Stimulated activated CD4-positive, alpha-beta T cell treated with anti-CD3 and anti-CD28 coated beads, Interleukin-1b, Interleukin-23, amount 100 ng/mL, for 4 hours (primary cell): ENCODE data around the gene RASAL2.

Experiments
- DNase-seq, 2 donors: peaks; one replicate each; pipeline ENCODE4 v3.0.0-alpha.2; 2020; ENCODE audit warnings: low read depth in 2 of 2

Gene RASAL2

GRCh38 chr1:178093951-178094738 is at the start of gene RASAL2:
TSS of gene RASAL2 (plus strand) at chr1:178094104. CDS start at chr1:178094493, 389 bp downstream.
- no peak for DNase-seq

GRCh38 chr1:178046591-178047270 is 47.2 kb upstream of the RASAL2 start:
- no peak for DNase-seq

- no peak for DNase-seq
Measured at GRCh38 chr1:178047403-178048093, 46.4 kb upstream of the RASAL2 start.

GRCh38 chr1:178048426-178048825 is 45.5 kb upstream of the RASAL2 start:
- no peak for DNase-seq

GRCh38 chr1:178048883-178049282 is 45.0 kb upstream of the RASAL2 start:
- DNase-seq: no peak

- no peak for DNase-seq
Measured at GRCh38 chr1:178050084-178050483, 43.8 kb upstream of the RASAL2 start.

- no peak for DNase-seq
Measured at GRCh38 chr1:178051071-178051470, 42.8 kb upstream of the RASAL2 start.

- no peak for DNase-seq
Measured at GRCh38 chr1:178052650-178053461, 41.0 kb upstream of the RASAL2 start.

- no peak for DNase-seq
Measured at GRCh38 chr1:178055093-178055492, 38.8 kb upstream of the RASAL2 start.

- DNase-seq: no peak
Measured at GRCh38 chr1:178055779-178056471, 38.0 kb upstream of the RASAL2 start.

- no peak for DNase-seq
Measured at GRCh38 chr1:178057141-178057765, 36.7 kb upstream of the RASAL2 start.

GRCh38 chr1:178057912-178058534 is 35.9 kb upstream of the RASAL2 start:
- no peak for DNase-seq

GRCh38 chr1:178060789-178061556 is 32.9 kb upstream of the RASAL2 start:
- DNase-seq: no peak

GRCh38 chr1:178061620-178062019 is 32.3 kb upstream of the RASAL2 start:
- DNase-seq: no peak

- DNase-seq: no peak
Measured at GRCh38 chr1:178064191-178064821, 29.6 kb upstream of the RASAL2 start.

- no peak for DNase-seq
Measured at GRCh38 chr1:178065250-178065649, 28.7 kb upstream of the RASAL2 start.

GRCh38 chr1:178066296-178066907 is 27.5 kb upstream of the RASAL2 start:
- no peak for DNase-seq

- DNase-seq: no peak
Measured at GRCh38 chr1:178066908-178067614, 26.8 kb upstream of the RASAL2 start.
